C4-2B (cell line): ENCODE results near the gene B3GNT4.
"Not testable (repeated sequence)": the region's sequence is repeated elsewhere in the genome, so short reads cannot be mapped to it uniquely, and the experiment has no call there.

Experiments
- CTCF ChIP-seq: fragments of 450-650 bp; conservative IDR thresholded peaks from 2 replicates; pipeline ENCODE4 v1.5.1; 2017; ENCODE audit warnings: mild to moderate bottlenecking
- ZFX ChIP-seq: fragments of 450-650 bp; IDR thresholded peaks from 2 replicates; pipeline ENCODE4 v1.6.1; 2017

- not testable (repeated sequence) for TF ChIP-seq CTCF, ZFX
These were observed 27.0 kb upstream of the B3GNT4 start for GRCh38 chr12:122176473-122176872.
